ENCODE measurements around the gene LGR5.

DNA sequence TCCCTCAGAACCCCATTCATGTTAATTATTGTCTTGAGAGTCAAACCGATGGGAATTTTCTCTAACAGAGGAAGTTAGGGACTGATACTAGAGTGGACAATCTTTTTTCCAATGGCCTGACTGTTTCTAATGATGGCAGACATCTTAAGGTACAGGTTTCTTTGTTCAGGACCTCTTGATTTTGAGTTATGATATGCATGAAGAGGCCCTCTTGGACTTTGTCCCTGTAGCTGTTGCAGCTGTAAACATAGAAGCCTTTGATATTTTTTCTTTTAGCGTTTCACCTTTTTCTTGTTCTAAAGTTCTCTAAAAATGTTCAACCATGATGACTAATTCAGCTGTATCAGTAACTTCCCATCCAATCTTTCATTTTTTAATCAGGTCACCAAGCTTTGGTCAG is 53.0 kb downstream of the LGR5 start:
- TF ChIP-seq POLR2A (IDR thresholded peaks at IDR 0.05): no peak
- TF ChIP-seq, protein P1, sequence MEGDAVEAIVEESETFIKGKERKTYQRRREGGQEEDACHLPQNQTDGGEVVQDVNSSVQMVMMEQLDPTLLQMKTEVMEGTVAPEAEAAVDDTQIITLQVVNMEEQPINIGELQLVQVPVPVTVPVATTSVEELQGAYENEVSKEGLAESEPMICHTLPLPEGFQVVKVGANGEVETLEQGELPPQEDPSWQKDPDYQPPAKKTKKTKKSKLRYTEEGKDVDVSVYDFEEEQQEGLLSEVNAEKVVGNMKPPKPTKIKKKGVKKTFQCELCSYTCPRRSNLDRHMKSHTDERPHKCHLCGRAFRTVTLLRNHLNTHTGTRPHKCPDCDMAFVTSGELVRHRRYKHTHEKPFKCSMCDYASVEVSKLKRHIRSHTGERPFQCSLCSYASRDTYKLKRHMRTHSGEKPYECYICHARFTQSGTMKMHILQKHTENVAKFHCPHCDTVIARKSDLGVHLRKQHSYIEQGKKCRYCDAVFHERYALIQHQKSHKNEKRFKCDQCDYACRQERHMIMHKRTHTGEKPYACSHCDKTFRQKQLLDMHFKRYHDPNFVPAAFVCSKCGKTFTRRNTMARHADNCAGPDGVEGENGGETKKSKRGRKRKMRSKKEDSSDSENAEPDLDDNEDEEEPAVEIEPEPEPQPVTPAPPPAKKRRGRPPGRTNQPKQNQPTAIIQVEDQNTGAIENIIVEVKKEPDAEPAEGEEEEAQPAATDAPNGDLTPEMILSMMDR (IDR thresholded peaks at IDR 0.05): no peak

Measured in vagina (tissue), 2 donors.